ENCODE measurements around the gene GPNMB. TPM values are rescaled to one million over a fixed set of nuclear protein-coding genes. Genes with fewer than 3 reads are reported as not detected.

Gene GPNMB
- total and polyA plus RNA-seq, 2 of the 13 experiments (the other 11 are each of a cell fraction or from before 2014, with no cell fraction given), result 1.1 to 1.6 TPM

DNA sequence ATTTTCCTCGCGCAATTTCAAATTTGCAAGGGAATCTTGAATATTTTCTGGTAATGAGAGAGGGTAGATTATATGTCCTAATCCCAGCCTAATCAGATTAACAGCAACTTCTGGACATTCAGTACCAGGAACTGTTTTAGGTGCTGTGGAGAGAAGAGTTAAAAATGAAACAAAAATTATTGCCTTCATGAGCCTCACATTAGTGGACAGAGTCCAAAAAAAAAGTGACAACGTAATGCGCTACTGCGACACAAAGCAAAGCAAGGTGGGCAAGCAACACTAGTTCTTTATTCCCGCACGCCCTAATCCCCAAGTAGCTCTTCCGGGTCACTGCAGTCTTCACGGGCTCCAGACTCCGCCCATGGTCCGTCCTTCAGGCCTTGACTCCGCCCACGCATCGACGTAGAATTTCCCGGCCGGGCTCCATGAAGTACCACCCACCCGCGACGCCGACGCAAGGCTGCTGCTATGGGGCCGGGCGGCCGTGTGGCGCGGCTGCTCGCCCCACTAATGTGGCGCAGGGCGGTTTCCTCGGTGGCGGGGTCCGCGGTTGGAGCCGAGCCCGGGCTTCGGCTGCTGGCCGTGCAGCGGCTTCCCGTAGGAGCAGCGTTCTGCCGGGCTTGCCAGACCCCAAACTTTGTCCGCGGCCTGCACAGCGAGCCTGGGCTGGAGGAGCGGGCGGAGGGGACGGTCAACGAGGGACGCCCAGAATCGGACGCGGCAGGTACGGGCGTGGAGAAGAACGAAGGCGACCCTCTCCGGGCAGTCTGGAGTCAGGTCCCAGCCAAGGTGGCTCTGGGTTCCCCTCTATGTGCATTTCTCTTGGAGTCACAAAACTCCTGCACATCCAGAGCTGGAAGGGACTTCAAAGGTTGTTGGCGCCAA is 52.6 kb downstream of the GPNMB start, which contains the start of gene MALSU1 (continued):
- TF ChIP-seq CBX1 (IDR thresholded peaks at IDR 0.05; ENCODE audit: low read depth) (no peak), ZNF569 (CRISPR knock-in tag; IDR thresholded peaks at IDR 0.05; ENCODE audit: borderline replicate concordance) (no peak), FIP1L1 (IDR thresholded peaks at IDR 0.05; ENCODE audit: borderline replicate concordance, insufficient read depth, low read depth, low read length) (no peak), ZNF274 (CRISPR knock-in tag; IDR thresholded peaks at IDR 0.05) (peak; percentile 87), SNRNP70 (IDR thresholded peaks at IDR 0.05; ENCODE audit: low read depth, low read length) (no peak), FOXK2 (IDR thresholded peaks at IDR 0.05) (peak; percentile 20; the same call in 1 of the 2 replicates), ZFP1 (CRISPR knock-in tag; IDR thresholded peaks at IDR 0.05) (peak; percentile 56; the same call in 1 of the 2 replicates), RFX1 (IDR thresholded peaks at IDR 0.05) (no peak), ZNF230 (CRISPR knock-in tag; IDR thresholded peaks at IDR 0.05) (peak; percentile 83; the same call in 1 of the 2 replicates), DPF2 (CRISPR knock-in tag; IDR thresholded peaks at IDR 0.05; ENCODE audit: borderline replicate concordance, low read depth) (no peak), ZNF317 (CRISPR knock-in tag; IDR thresholded peaks at IDR 0.05) (0 out of 2 replicates have a peak, but pooled peaks have one; percentile 49), ZNF30 (CRISPR knock-in tag; IDR thresholded peaks at IDR 0.05) (no peak), ZNF180 (CRISPR knock-in tag; IDR thresholded peaks at IDR 0.05; ENCODE audit: borderline replicate concordance, low read depth) (no peak), JUNB (CRISPR knock-in tag; IDR thresholded peaks at IDR 0.05; ENCODE audit: borderline replicate concordance) (no peak)
- TF ChIP-seq, protein P1, sequence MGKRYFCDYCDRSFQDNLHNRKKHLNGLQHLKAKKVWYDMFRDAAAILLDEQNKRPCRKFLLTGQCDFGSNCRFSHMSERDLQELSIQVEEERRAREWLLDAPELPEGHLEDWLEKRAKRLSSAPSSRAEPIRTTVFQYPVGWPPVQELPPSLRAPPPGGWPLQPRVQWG (CRISPR knock-in tag; IDR thresholded peaks at IDR 0.05; ENCODE audit: borderline replicate concordance, low read depth), result no peak
- TF ChIP-seq, protein P2, sequence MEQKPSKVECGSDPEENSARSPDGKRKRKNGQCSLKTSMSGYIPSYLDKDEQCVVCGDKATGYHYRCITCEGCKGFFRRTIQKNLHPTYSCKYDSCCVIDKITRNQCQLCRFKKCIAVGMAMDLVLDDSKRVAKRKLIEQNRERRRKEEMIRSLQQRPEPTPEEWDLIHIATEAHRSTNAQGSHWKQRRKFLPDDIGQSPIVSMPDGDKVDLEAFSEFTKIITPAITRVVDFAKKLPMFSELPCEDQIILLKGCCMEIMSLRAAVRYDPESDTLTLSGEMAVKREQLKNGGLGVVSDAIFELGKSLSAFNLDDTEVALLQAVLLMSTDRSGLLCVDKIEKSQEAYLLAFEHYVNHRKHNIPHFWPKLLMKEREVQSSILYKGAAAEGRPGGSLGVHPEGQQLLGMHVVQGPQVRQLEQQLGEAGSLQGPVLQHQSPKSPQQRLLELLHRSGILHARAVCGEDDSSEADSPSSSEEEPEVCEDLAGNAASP (CRISPR knock-in tag; IDR thresholded peaks at IDR 0.05; ENCODE audit: borderline replicate concordance), result peak; percentile 8
- TF ChIP-seq, protein P3, sequence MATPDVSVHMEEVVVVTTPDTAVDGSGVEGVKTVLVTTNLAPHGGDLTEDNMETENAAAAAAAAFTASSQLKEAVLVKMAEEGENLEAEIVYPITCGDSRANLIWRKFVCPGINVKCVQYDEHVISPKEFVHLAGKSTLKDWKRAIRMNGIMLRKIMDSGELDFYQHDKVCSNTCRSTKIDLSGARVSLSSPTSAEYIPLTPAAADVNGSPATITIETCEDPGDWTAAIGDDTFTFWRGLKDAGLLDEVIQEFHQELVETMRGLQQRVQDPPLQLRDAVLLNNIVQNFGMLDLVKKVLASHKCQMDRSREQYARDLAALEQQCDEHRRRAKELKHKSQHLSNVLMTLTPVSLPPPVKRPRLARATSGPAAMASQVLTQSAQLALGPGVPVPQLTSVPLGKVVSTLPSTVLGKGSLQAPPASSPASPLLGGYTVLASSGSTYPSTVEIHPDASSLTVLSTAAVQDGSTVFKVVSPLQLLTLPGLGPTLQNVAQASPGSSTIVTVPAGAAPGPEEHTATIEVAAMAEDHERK (CRISPR knock-in tag; IDR thresholded peaks at IDR 0.05; ENCODE audit: low read depth), result 0 out of 2 replicates have a peak, but pooled peaks have one; percentile 27
- TF ChIP-seq, protein P4, sequence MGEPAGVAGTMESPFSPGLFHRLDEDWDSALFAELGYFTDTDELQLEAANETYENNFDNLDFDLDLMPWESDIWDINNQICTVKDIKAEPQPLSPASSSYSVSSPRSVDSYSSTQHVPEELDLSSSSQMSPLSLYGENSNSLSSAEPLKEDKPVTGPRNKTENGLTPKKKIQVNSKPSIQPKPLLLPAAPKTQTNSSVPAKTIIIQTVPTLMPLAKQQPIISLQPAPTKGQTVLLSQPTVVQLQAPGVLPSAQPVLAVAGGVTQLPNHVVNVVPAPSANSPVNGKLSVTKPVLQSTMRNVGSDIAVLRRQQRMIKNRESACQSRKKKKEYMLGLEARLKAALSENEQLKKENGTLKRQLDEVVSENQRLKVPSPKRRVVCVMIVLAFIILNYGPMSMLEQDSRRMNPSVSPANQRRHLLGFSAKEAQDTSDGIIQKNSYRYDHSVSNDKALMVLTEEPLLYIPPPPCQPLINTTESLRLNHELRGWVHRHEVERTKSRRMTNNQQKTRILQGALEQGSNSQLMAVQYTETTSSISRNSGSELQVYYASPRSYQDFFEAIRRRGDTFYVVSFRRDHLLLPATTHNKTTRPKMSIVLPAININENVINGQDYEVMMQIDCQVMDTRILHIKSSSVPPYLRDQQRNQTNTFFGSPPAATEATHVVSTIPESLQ (CRISPR knock-in tag; conservative IDR thresholded peaks at IDR 0.05), result peak; percentile 27; the same call in 1 of the 2 replicates
- TF ChIP-seq, protein P5, sequence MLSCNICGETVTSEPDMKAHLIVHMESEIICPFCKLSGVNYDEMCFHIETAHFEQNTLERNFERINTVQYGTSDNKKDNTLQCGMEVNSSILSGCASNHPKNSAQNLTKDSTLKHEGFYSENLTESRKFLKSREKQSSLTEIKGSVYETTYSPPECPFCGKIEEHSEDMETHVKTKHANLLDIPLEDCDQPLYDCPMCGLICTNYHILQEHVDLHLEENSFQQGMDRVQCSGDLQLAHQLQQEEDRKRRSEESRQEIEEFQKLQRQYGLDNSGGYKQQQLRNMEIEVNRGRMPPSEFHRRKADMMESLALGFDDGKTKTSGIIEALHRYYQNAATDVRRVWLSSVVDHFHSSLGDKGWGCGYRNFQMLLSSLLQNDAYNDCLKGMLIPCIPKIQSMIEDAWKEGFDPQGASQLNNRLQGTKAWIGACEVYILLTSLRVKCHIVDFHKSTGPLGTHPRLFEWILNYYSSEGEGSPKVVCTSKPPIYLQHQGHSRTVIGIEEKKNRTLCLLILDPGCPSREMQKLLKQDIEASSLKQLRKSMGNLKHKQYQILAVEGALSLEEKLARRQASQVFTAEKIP (CRISPR knock-in tag; IDR thresholded peaks at IDR 0.05; ENCODE audit: borderline replicate concordance), result no peak
- TF ChIP-seq, protein P6, sequence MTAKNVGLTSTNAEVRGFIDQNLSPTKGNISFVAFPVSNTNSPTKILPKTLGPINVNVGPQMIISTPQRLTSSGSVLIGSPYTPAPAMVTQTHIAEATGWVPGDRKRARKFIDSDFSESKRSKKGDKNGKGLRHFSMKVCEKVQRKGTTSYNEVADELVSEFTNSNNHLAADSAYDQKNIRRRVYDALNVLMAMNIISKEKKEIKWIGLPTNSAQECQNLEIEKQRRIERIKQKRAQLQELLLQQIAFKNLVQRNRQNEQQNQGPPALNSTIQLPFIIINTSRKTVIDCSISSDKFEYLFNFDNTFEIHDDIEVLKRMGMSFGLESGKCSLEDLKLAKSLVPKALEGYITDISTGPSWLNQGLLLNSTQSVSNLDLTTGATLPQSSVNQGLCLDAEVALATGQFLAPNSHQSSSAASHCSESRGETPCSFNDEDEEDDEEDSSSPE (CRISPR knock-in tag; IDR thresholded peaks at IDR 0.05), result peak; percentile 69; the same call in 1 of the 2 replicates

Measured in HepG2 (cell line).